Measurements from ENCODE around the gene CHD5.

Gene CHD5

DNA sequence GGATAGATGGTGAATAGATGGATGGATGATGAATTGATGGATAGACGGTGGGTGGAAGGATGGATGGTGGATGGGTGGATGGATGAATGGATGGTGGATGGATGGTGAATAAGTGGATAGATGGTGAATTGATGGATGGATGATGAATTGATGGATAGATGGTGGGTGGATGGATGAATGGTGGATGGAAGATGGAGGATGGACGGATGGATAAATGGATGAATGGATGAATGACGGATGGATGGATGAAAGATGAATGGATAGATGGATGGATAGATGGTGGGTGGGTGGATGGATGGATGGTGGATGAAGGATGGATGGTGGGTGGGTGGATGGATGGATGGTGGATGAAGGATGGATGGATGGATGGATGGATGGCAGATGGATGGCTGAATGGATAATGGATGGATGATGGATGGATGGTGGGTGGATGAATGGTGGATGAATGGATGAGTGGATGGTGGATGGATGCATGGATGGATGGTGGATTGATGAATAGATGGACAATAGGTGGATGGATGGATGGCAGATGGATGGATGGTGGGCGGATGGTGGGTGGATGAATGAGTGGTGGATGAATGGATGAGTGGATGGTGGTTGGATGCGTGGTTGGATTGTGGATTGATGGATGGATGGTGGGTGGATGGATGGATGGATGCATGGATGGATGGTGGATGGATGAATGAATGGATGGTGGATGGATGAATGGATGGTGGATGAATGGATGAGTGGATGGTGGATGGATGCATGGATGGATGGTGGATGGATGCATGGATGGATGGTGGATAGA lies 5.3 kb downstream of the CHD5 start:
- DNase-seq (ENCODE audit: low spot score), result no peak

GRCh38 chr1:6172549-6172948 lies 7.6 kb downstream of the CHD5 start:
- no peak for DNase-seq (ENCODE audit: low spot score)

- no peak for DNase-seq (ENCODE audit: low spot score)
Observed at GRCh38 chr1:6171548-6172124, 8.5 kb downstream of the CHD5 start.

- DNase-seq (ENCODE audit: low spot score), result no peak
Observed at GRCh38 chr1:6170742-6171201, 9.3 kb downstream of the CHD5 start.

DNA sequence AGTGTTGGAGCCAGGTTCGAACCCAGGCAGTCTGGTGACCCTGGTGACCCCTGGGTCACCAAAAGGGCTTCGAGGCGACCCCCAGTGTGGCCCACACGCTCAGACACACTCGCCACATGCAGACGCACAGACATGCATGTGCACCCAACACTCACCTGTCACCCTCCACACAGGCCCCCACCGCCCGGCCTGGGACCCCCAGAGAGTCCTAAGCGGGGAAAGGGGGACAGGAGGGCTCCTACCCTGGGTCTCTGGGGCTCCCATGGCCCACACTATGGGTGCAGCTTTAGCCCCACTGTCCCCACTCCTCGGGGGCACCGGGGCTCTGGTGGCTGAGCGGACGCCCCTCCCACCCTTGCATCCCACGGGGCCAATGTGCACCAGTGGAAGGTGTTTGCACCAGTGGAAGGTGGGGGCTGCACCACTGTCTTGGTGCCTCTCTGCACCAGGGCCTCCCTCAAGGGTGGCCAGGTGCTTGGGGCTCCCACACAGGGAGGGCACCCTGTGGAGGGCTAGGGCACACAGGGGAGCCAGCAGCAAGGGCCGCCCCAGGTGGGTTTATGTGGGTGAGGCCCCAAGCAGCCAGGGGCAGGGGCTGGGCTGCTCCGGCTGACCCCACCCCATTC lies 9.9 kb downstream of the CHD5 start:
- no peak for DNase-seq (ENCODE audit: low spot score)

GRCh38 chr1:6168947-6169586 lies 11.1 kb downstream of the CHD5 start:
- DNase-seq (ENCODE audit: low spot score), result no peak

DNA sequence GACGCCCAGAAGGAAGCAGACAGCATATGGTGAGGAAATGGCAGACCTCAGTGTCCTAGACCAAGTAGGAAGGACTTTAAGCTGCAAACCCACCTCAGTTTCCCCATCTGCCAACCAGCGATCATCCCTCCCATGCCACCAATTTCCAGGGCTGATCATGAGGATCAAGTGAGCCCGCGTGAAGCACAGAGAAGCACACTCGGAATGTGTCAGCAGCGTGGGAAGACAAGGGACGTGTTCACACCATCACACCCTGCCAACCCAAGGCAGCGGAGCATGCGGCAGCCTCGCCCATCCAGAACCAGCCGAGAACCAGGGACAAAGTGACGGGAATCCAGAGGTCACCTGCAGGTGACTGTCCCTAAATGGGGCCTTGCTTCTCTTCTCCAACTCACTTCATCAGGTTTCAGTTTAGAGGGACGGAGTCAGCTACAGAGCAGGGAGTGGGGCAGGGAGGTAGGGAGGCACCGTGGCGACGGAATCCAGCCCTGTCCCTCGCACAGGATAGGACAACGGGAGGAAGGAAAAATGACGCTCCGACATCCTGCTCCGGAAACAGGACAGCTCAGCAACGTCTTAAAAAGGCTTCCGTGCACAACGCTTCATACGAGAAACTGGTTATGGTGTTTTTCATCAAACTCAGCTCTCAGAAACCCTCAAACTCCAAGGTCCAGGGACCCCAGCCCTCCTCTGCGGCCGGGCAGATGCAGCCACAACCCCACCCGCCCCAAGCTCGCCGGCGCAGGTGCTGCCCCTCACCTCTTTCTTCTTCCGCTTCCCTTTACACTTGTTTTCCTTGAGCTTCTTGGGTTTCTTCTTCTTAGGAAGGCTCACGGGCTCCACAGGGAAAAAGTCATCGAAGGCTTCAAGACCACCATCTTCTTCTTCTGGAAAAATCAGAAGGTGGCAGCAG lies 12.5 kb downstream of the CHD5 start:
- no peak for DNase-seq (ENCODE audit: low spot score)

DNA sequence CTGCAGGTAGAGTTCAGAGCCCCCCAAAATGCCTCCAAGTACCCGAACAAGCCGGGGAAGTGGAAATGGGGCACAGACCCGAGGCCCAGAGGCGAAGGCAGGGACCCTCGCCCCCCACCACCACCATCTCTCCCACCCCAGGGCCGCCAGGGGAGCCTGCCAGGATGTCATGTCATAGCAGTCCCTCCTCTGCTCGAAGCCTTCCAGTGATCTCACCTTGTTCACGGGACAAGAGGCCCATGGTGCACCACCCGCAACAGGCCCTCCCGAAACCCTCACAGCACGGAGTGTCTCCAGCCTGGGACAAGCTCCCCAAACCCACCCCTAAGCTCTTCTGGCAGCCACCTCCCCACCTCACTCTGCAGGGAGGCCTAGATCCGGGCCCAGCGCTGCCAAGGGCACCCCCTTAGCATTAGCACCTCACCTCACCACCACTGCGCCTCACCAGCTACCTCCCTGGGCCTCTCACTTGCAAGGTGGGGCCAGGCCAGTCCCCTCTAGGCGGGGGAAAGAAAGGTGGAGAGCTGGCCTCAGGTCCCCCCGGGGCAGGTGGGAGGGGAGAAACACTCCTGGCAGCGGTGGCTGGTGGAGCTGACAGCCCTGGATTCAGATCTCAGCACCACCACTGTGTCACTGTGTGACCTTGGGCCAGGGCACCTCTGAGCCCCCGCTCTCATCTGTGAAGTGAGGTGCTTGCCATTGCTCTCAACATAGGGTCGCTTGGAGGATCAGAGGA lies 13.3 kb downstream of the CHD5 start:
- no peak for DNase-seq (ENCODE audit: low spot score)

DNA sequence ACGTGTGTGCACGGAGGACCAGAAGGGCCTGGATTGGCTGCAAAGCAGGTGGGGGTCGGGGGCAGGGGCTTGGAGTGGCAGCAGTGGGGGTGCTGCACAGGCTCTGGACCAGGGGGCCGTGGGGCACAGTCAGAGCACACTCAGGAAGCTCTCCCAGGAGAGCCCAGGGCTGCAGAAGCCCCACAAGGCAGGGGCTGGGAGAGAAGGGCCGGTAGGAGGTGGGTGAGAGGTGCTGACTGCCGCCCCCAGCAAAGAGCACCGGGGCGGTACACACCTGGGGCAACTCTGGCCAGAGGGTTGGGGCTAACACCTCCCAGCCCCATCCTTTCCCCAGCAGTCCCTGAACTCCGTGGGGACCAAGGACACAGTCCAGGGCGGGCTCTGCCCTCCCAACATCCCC lies 13.9 kb downstream of the CHD5 start:
- no peak for DNase-seq (ENCODE audit: low spot score)

- no peak for DNase-seq (ENCODE audit: low spot score)
Observed at GRCh38 chr1:6165441-6165985, 14.6 kb downstream of the CHD5 start.

DNA sequence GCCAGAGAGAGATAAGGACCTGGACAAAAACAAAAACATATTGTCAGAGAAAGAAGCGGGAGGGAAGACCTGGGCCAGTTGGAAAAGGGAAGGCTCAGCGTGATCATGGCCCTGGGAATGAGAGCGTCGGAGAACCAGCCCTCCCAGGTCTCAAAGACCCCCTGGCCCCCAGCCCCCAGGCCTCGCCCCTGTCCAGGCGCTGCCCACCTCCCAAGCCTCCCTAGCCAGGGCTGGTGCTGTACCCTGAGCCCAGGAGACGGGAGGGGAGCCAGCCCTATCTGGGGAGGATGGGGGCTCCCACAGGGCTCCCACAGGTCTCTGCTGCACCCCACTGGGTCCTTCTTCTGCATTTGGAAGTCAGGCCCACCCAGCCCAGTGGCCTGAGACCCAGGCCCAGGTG lies 15.1 kb downstream of the CHD5 start:
- DNase-seq (ENCODE audit: low spot score), result no peak

DNA sequence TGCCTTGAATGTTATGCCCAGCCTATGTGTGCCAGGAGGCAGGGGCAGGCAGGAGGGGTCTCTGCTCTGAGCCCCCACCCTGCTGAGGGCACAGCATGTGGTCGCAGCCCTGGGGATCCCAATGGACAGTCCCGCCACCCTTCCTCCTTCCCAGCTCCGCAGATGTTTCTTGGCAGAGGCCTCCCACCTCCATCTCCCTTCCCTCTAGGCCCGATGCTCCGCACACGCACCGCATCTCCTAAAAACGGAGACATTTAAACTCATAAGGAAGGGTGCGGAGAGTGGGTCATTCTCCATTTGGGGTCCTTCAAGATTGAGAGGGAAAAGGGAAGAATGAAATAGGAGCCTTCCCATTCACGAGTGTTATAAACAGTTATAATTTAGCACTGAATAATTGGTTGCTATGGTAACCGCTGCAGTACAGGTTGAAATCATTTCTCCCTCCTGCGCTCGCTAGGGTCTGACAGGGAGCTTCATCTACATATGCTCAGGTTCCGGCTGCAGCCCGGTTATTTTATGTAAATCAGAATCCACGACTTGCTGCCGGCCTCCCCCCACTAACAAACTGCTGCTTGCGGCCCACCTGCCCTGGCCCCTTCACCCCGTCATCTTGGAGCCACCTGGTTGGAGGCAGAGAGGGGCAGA lies 16.0 kb downstream of the CHD5 start:
- no peak for DNase-seq (ENCODE audit: low spot score)

DNA sequence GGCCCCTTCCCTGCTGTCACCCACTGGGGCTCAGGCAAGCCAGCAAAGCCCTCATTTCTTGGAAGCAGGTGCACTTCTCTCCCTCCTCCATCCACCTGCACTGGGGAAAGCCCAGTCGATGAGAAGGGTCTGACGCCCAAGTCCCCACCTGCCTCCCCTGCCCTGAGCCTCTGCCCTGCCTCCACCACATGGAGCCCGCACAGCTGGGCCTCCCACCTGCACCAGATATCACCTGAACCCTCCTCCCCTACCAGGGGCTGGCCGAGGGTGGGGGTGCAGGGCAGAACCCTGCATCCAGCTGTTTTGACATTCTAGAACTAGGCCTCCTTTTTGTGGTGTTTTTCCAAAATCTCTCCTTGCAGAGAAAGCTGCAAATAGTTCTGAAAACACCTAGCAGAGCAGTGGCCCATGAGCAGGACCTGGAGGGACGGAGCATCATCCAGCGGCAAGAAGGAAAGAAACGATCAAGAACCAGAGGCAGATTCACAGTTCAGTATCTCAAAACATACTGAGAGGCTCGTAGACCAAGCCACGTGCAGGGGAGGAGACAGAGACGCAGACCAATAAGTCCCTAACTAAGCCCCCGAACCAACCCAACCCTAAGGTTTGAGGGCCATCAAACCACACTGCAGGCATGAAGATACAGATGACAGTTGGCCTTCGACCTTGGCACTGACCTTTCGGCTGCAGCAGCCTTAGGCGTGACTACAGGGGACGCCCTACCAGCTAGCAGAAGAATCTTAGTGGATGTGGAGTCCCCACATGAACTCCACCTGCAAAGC lies 16.7 kb downstream of the CHD5 start:
- DNase-seq (ENCODE audit: low spot score), result no peak

- DNase-seq (ENCODE audit: low spot score), result no peak
Observed at GRCh38 chr1:6162773-6163172, 17.3 kb downstream of the CHD5 start.

DNA sequence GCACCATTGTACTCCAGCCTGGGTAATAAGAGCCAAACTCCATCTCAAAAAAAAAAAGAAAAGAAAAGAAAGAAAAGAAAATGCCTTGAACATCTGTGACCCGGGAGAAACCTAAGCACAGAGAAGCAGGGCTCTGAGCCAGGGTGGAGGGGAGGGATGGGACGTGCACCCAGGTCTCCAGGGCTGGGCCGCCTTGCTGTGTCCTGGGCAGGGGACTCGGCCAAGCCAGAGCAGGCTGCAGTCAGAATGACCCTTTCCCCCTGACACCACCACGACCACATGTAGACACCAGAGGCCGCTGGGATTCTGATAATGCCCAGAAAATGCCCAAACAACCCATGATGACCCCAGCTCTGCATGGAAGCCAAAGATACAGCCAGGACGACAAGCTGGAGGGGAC lies 17.8 kb downstream of the CHD5 start:
- DNase-seq (ENCODE audit: low spot score), result no peak

DNA sequence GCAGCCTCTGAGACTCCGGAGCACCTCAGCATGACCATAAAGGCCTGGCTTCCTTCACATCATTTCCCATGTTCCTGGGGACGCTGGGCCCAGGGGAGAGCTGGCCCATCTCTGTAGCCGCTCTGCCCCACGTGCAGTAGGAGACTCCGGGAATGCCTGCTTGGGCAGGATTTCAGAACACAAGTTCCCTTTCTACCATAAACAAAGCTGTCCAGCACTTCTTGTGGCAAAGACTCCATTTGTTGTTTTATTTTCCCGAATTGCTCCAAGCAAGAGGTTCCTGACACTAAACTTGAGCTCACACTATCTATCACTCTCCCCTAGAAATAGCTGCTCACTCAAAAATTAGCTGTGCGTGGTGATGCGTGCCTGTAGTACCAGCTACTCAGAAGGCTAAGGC lies 21.9 kb downstream of the CHD5 start:
- DNase-seq (ENCODE audit: low spot score), result no peak

DNA sequence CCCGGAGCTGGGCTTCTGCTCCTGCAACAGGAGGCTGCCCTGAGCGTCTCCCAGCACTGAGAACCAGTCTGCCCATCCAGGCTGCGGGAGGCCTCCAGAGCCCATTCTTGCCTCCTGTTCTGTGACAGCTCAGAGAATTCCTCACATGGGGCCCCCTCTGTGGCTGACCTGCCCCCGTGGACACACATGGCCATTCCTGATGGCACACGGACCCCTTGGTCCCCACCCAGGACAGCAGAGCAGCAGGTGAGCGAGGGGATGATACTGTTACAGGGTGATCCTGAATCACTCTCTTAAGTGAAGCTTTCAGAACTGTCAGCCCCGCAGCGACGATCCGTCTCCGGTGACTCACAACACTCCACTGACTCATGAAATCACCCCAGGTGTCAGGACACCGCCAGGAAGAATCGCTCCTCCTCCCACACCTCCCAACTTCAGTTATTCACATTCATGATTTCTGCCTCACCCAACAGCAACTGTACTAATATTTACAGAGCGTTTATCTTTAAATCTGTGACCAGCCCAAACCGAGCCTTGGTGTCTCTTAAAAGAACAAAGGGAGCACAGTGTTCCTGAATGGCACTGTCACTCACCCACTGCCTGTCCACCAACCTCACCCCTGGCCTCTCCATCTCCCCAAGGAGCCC lies 22.5 kb downstream of the CHD5 start:
- no peak for DNase-seq (ENCODE audit: low spot score)

DNA sequence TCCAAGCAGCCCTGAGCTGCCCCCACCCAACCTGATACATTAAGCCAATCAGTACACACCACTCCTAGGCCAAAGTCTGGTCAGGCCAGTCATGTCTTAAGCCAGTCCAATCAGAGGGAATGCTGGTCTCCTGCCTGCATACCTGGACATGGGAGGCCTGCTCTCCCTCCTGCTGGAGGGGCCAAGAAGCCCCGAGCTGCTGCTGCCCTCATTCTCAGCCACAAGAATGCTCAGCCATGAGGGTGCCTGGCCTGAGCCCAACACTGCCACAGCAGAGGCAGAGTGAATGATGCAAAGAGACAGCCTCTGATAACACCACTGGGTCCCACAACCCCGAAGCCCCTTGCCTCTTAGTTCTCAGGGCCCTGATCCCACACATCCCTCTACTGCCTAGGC lies 23.0 kb downstream of the CHD5 start:
- no peak for DNase-seq (ENCODE audit: low spot score)
